HTR-8/SVneo (cell line): Measurements from ENCODE around the gene SLC19A1.

Source experiments
- DNase-seq: peaks from one replicate; pipeline ENCODE4 v3.0.0; 2011; ENCODE audit warnings: low spot score, mixed read lengths; ENCODE audit not compliant: insufficient read length
- FAIRE-seq: peaks from 2 replicates; lab custom pipeline; 2011; peaks lifted over from hg19 to GRCh38; lab: Jason Lieb, UNC

Gene SLC19A1

GRCh38 chr21:45449658-45450422 lies 92.4 kb downstream of the SLC19A1 start:
- FAIRE-seq (no peak), DNase-seq (no peak)

- DNase-seq (no peak), FAIRE-seq (no peak)
Measured at GRCh38 chr21:45448810-45449657, 93.2 kb downstream of the SLC19A1 start.

GRCh38 chr21:45448283-45448809 lies 93.9 kb downstream of the SLC19A1 start:
- FAIRE-seq (peak; percentile 68), DNase-seq (no peak)
